ENCODE data around the gene PARP1. TPM values are rescaled to one million over a fixed set of nuclear protein-coding genes. Genes with fewer than 3 reads are reported as not detected.

The PARP1 gene
- total RNA-seq, 1 donor from 2014 or later, result 37.1 TPM

DNA sequence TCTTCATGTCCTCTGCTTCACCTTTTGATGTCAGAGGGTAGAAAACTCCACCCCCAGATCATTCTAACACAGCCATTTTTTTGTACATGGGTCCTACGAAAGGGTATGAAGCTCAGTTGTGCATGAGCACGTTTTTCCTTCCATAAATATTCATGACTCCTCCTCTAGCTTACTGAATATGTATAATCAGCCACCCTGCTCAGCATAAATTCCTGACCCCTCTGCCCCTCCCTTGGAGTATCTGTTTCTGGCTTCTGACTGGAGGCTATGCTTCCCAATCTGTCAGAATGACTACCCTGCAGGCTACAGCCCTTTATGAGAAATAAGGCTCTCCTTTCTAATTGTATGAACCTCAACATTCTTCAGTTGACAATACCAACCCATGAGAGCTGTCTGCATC is 42.8 kb upstream of the PARP1 start:
- no peak overlapping the region for H3K27ac ChIP-seq
- H3K9me3 ChIP-seq, result no peaks in the 10 kb centered on the region
- intact Hi-C loops (cut with DNase I), result no loop called here
- no peak overlapping the region for H3K4me3 ChIP-seq
- no peaks in the 10 kb centered on the region for H3K36me3 ChIP-seq
- TF ChIP-seq, protein P1, sequence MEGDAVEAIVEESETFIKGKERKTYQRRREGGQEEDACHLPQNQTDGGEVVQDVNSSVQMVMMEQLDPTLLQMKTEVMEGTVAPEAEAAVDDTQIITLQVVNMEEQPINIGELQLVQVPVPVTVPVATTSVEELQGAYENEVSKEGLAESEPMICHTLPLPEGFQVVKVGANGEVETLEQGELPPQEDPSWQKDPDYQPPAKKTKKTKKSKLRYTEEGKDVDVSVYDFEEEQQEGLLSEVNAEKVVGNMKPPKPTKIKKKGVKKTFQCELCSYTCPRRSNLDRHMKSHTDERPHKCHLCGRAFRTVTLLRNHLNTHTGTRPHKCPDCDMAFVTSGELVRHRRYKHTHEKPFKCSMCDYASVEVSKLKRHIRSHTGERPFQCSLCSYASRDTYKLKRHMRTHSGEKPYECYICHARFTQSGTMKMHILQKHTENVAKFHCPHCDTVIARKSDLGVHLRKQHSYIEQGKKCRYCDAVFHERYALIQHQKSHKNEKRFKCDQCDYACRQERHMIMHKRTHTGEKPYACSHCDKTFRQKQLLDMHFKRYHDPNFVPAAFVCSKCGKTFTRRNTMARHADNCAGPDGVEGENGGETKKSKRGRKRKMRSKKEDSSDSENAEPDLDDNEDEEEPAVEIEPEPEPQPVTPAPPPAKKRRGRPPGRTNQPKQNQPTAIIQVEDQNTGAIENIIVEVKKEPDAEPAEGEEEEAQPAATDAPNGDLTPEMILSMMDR (IDR thresholded peaks at IDR 0.05), result no peak
- no peaks in the 10 kb centered on the region for H3K4me1 ChIP-seq
- no peak for DNase-seq (ENCODE audit: low spot score in 2 of 2)
- H3K27me3 ChIP-seq, result no peaks in the 10 kb centered on the region

DNA sequence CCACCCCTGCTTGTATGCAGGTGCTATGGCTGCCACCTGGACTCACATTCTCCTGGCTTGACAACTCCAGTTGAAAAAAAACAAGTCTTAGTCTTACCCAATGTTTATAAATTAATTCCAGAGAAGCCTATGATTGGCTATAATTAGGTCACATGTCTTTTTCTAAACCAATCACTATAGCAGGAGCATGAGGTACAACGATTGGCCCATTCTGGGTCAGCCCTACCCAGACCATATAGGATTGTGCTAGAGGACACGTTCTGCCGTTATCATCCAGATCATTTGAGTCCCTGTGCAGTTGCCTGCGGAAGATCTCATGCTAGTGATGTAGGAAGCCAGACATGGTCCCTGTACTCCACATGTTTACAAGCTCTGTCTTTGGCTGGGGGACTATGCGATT is 41.9 kb upstream of the PARP1 start:
- H3K27me3 ChIP-seq, result no peaks in the 10 kb centered on the region
- H3K9me3 ChIP-seq, result no peaks in the 10 kb centered on the region
- H3K36me3 ChIP-seq, result no peaks in the 10 kb centered on the region
- TF ChIP-seq, protein P1 (IDR thresholded peaks at IDR 0.05), result no peak
- DNase-seq (ENCODE audit: low spot score in 2 of 2), result no peak
- no peaks in the 10 kb centered on the region for H3K4me1 ChIP-seq
- intact Hi-C loops (cut with DNase I), result no loop called here
- no peak overlapping the region for H3K4me3 ChIP-seq
- H3K27ac ChIP-seq, result no peak overlapping the region

GRCh38 chr1:226447932-226448665 is 40.2 kb upstream of the PARP1 start:
- H3K4me1 ChIP-seq, result no peaks in the 10 kb centered on the region
- no peak overlapping the region for H3K4me3 ChIP-seq
- TF ChIP-seq, protein P1 (IDR thresholded peaks at IDR 0.05), result no peak
- H3K9me3 ChIP-seq, result no peaks in the 10 kb centered on the region
- H3K27ac ChIP-seq, result no peak overlapping the region
- H3K27me3 ChIP-seq, result no peaks in the 10 kb centered on the region
- H3K36me3 ChIP-seq, result no peaks in the 10 kb centered on the region
- intact Hi-C loops (cut with DNase I), result no loop called here
- DNase-seq (ENCODE audit: low spot score in 2 of 2), result no peak

- Histone ChIP-seq H3K4me1 (no peaks in the 10 kb centered on the region), H3K4me3 (no peak overlapping the region), H3K36me3 (no peaks in the 10 kb centered on the region), H3K9me3 (no peaks in the 10 kb centered on the region), H3K27ac (no peak overlapping the region), H3K27me3 (no peaks in the 10 kb centered on the region)
- TF ChIP-seq, protein P1 (IDR thresholded peaks at IDR 0.05), result no peak
- intact Hi-C loops (cut with DNase I), result no loop called here
- DNase-seq (ENCODE audit: low spot score in 2 of 2), result no peak
Observed at GRCh38 chr1:226446094-226446493, 38.2 kb upstream of the PARP1 start.

DNA sequence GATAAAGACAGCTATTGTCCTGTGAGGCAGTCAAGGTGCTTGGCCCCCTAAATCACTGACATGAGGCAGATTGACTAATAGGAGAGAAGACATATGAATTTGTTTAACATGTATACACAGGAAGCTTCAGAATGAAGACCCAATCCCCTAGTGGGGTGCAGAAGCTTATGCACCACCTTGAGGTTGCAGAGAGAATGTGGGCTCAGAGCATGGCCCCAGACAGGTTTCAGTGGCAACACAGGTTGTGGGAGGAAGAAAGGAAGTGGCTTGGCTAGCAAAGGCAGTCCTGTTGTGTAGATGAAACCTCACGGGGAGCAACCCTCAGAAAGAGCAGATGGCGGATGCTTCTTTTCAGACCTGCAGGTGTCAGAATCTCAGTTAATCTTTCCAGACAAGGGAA is 37.0 kb upstream of the PARP1 start:
- Histone ChIP-seq H3K36me3 (no peaks in the 10 kb centered on the region), H3K27ac (no peak overlapping the region), H3K27me3 (no peaks in the 10 kb centered on the region), H3K9me3 (no peaks in the 10 kb centered on the region), H3K4me3 (no peak overlapping the region), H3K4me1 (no peaks in the 10 kb centered on the region)
- TF ChIP-seq, protein P1 (IDR thresholded peaks at IDR 0.05), result no peak
- intact Hi-C loops (cut with DNase I), result no loop called here
- DNase-seq (ENCODE audit: low spot score in 2 of 2), result peak in 1 of 2 donors; percentile 38

All from ascending aorta (tissue), 2 donors.